HUES64 (cell line): ENCODE data around the gene ABCB8.

Experiments
- H3K27ac ChIP-seq: 2 replicates; pipeline ENCODE4 v1.7.0; 2013; ENCODE audit warnings: low read depth, low read length, inconsistent platforms
- H3K27me3 ChIP-seq: 2 replicates; pipeline ENCODE4 v1.6.1; 2013; ENCODE audit warnings: mild to moderate bottlenecking, low read length; ENCODE audit not compliant: insufficient read depth
- H3K36me3 ChIP-seq: 2 replicates; pipeline ENCODE4 v1.6.1; 2013; ENCODE audit warnings: mild to moderate bottlenecking, low read length; ENCODE audit not compliant: insufficient read depth
- H3K4me1 ChIP-seq: 2 replicates; pipeline ENCODE4 v1.6.1; 2013; ENCODE audit warnings: mild to moderate bottlenecking, low read length, moderate library complexity; ENCODE audit not compliant: insufficient read depth
- H3K4me3 ChIP-seq: 2 replicates; pipeline ENCODE4 v1.5.1; 2013; ENCODE audit warnings: mild to moderate bottlenecking, low read length, moderate library complexity
- H3K9ac ChIP-seq: 2 replicates; pipeline ENCODE4 v1.6.1; 2013; ENCODE audit warnings: mild to moderate bottlenecking, low read depth, low read length
- H3K9me3 ChIP-seq: 2 replicates; pipeline ENCODE4 v1.6.1; 2013; ENCODE audit warnings: low read depth, low read length; ENCODE audit not compliant: insufficient read depth
- WGBS: fragments of 150-250, 120-280 bp; methylation state at CpG from one replicate; pipeline ENCODE4 v1.1.7; 2013; ENCODE audit warnings: missing lambda C conversion rate; 5-methylcytosine and 5-hydroxymethylcytosine counted together

Gene ABCB8

GRCh38 chr7:151068069-151068773 is 40.0 kb downstream of the ABCB8 start:
- WGBS, result 79% methylated on average over 12 of the region's 12 CpGs
- peak overlapping the region; percentile 65; the same call in 1 of the 2 replicates for H3K27ac ChIP-seq

GRCh38 chr7:151069841-151070573 is 41.8 kb downstream of the ABCB8 start:
- Histone ChIP-seq H3K4me3 (no peak overlapping the region), H3K4me1 (no peaks in the 10 kb centered on the region), H3K36me3 (peaks cover 92% of the 10 kb centered on the region), H3K27me3 (no peaks in the 10 kb centered on the region), H3K9ac (no peak overlapping the region), H3K27ac (no peak overlapping the region), H3K9me3 (no peaks in the 10 kb centered on the region)
- 95% methylated on average over 17 of the region's 17 CpGs for WGBS

More at GRCh38 chr7:151068069-151068773, 40.0 kb downstream of the ABCB8 start:
- peaks cover 81% of the 10 kb centered on the region for H3K36me3 ChIP-seq
- no peak overlapping the region for H3K9ac ChIP-seq
- no peaks in the 10 kb centered on the region for H3K9me3 ChIP-seq
- H3K4me1 ChIP-seq, result no peaks in the 10 kb centered on the region
- H3K4me3 ChIP-seq, result no peak overlapping the region
- H3K27me3 ChIP-seq, result no peaks in the 10 kb centered on the region

GRCh38 chr7:151070574-151070960 is 42.3 kb downstream of the ABCB8 start:
- no peaks in the 10 kb centered on the region for H3K9me3 ChIP-seq
- H3K4me3 ChIP-seq, result no peak overlapping the region
- no peaks in the 10 kb centered on the region for H3K27me3 ChIP-seq
- H3K27ac ChIP-seq, result no peak overlapping the region
- H3K4me1 ChIP-seq, result no peaks in the 10 kb centered on the region
- WGBS, result 96% methylated on average over 15 of the region's 15 CpGs
- H3K36me3 ChIP-seq, result peaks cover 92% of the 10 kb centered on the region
- no peak overlapping the region for H3K9ac ChIP-seq

GRCh38 chr7:151071032-151071866 is 43.0 kb downstream of the ABCB8 start:
- Histone ChIP-seq H3K9me3 (no peaks in the 10 kb centered on the region), H3K4me1 (peaks cover 3% of the 10 kb centered on the region; the same call in 1 of the 2 replicates), H3K4me3 (no peak overlapping the region), H3K36me3 (peaks cover 92% of the 10 kb centered on the region), H3K9ac (no peak overlapping the region), H3K27me3 (no peaks in the 10 kb centered on the region), H3K27ac (no peak overlapping the region)
- WGBS, result 94% methylated on average over 39 of the region's 39 CpGs

GRCh38 chr7:151073990-151074389 is 45.7 kb downstream of the ABCB8 start:
- peaks cover 68% of the 10 kb centered on the region for H3K36me3 ChIP-seq
- 94% methylated on average over 17 of the region's 17 CpGs for WGBS
- H3K27me3 ChIP-seq, result no peaks in the 10 kb centered on the region

GRCh38 chr7:151074817-151075661 is 46.8 kb downstream of the ABCB8 start:
- no peak overlapping the region for H3K9ac ChIP-seq
- no peak overlapping the region for H3K4me3 ChIP-seq
- peaks cover 16% of the 10 kb centered on the region for H3K4me1 ChIP-seq
- peaks cover 57% of the 10 kb centered on the region for H3K36me3 ChIP-seq
- no peaks in the 10 kb centered on the region for H3K27me3 ChIP-seq
- 96% methylated on average over 26 of the region's 26 CpGs for WGBS
- no peaks in the 10 kb centered on the region for H3K9me3 ChIP-seq
- H3K27ac ChIP-seq, result no peak overlapping the region

More at GRCh38 chr7:151073990-151074389, 45.7 kb downstream of the ABCB8 start:
- H3K4me3 ChIP-seq, result no peak overlapping the region
- no peak overlapping the region for H3K9ac ChIP-seq
- peaks cover 7% of the 10 kb centered on the region for H3K4me1 ChIP-seq
- H3K27ac ChIP-seq, result no peak overlapping the region
- H3K9me3 ChIP-seq, result no peaks in the 10 kb centered on the region

GRCh38 chr7:151075662-151075971 is 47.4 kb downstream of the ABCB8 start:
- peaks cover 51% of the 10 kb centered on the region for H3K36me3 ChIP-seq
- WGBS, result 91% methylated on average over 7 of the region's 7 CpGs
- no peak overlapping the region for H3K27ac ChIP-seq
- H3K9ac ChIP-seq, result no peak overlapping the region
- H3K4me3 ChIP-seq, result no peak overlapping the region
- no peaks in the 10 kb centered on the region for H3K9me3 ChIP-seq
- H3K4me1 ChIP-seq, result peaks cover 16% of the 10 kb centered on the region
- no peaks in the 10 kb centered on the region for H3K27me3 ChIP-seq

GRCh38 chr7:151075978-151076426 is 47.8 kb downstream of the ABCB8 start:
- no peaks in the 10 kb centered on the region for H3K27me3 ChIP-seq
- H3K4me3 ChIP-seq, result no peak overlapping the region
- peaks cover 48% of the 10 kb centered on the region for H3K36me3 ChIP-seq
- 76% methylated on average over 18 of the region's 22 CpGs for WGBS
- no peaks in the 10 kb centered on the region for H3K9me3 ChIP-seq
- peaks cover 16% of the 10 kb centered on the region for H3K4me1 ChIP-seq
- H3K9ac ChIP-seq, result no peak overlapping the region
- no peak overlapping the region for H3K27ac ChIP-seq

- peaks cover 39% of the 10 kb centered on the region for H3K36me3 ChIP-seq
- H3K9ac ChIP-seq, result no peak overlapping the region
- no peaks in the 10 kb centered on the region for H3K9me3 ChIP-seq
- 0 out of 2 replicates have a peak overlapping the region, but pooled peaks have one; percentile 8 for H3K27ac ChIP-seq
- WGBS, result 80% methylated on average over 33 of the region's 33 CpGs
- H3K4me1 ChIP-seq, result peaks cover 20% of the 10 kb centered on the region
- no peaks in the 10 kb centered on the region for H3K27me3 ChIP-seq
- no peak overlapping the region for H3K4me3 ChIP-seq
Observed at GRCh38 chr7:151076863-151077704, 48.8 kb downstream of the ABCB8 start.
